GM12891 (cell line): Measurements from ENCODE around the gene JDP2.

Source experiments
- POLR2A ChIP-seq: IDR thresholded peaks from 2 replicates; pipeline ENCODE4 v1.6.1; 2011; ENCODE audit warnings: low read depth, low read length, control low read depth
- POLR2AphosphoS5 ChIP-seq: IDR thresholded peaks from 2 replicates; pipeline ENCODE4 v1.6.1; 2011; ENCODE audit warnings: low read depth, low read length, control low read depth
- POU2F2 ChIP-seq: IDR thresholded peaks from 2 replicates; pipeline ENCODE4 v1.6.1; 2011; ENCODE audit warnings: low read depth, mild to moderate bottlenecking, control low read depth, low read length, moderate library complexity
- SPI1 ChIP-seq: IDR thresholded peaks from 2 replicates; pipeline ENCODE4 v1.6.1; 2011; ENCODE audit warnings: low read depth, low read length, control low read depth
- TAF1 ChIP-seq: IDR thresholded peaks from 2 replicates; pipeline ENCODE4 v1.6.1; 2011; ENCODE audit warnings: low read depth, low read length, control low read depth

DNA sequence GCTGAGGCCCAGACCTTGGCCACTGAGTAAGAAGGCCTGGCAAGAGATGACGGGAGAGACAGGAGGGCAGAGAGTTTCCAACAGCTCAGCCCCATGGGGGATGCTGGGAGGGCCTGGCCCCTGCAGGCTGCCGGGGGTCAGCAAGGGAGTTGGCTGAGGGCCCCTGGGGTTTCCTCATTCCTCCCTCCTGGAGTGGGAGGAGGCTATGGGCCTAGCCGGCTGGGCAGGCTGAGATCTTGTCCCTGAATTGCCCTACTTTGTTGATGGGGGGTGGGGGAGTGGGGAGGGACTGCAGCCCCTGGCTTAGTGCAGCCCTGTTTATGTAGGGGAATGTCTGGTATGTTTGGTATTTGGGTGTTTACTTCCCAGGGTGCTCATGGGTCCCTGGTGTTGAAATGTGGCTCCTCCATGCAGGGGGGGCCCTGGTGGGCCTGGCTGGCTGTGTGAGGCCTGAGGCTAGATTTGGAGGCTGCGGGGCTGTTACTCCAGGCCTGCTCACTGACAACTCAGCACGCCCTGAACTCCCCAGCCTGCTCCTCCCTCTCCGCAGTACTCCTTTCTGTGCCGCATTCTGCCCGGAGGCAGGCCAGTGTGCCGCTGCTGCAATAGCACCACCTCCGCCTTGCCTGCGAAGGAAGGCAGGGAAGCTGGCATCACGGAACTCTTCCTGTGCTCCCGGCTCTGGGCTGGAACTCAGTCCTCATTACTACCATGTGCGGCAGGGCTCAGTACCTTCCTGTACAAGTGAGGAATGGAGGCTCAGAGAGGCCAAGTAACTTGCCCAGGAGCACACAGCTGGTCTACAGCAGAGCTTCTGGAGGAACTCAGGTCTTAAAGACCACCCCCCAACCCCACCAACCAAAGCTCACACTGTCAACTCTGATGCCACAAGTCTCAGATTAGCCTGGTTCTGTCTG is 25.3 kb downstream of the JDP2 start:
- TF ChIP-seq POLR2AphosphoS5: no peak
- no peak for TF ChIP-seq POLR2A
- TF ChIP-seq TAF1: no peak
- no peak for TF ChIP-seq POU2F2
- TF ChIP-seq SPI1: no peak
